MM.1S (cell line): ENCODE measurements around the gene FCGBP.

Source experiments
- CTCF ChIP-seq: fragments of 300-600 bp; sonication (generic); IDR thresholded peaks from 2 replicates; pipeline ENCODE4 v1.5.1; 2016; ENCODE audit warnings: antibody characterized with exemption, low read length, mixed read lengths
- EZH2phosphoT487 ChIP-seq: fragments of 300-600 bp; sonication (generic); IDR thresholded peaks from 2 replicates; pipeline ENCODE4 v1.6.1; 2018; ENCODE audit warnings: antibody characterized with exemption, low read length

GRCh38 chr19:39942366-39942730, 7.9 kb upstream of the FCGBP start:
- TF ChIP-seq CTCF, result no peak
- no peak for TF ChIP-seq EZH2phosphoT487
